GM12878 (cell line): Measurements from ENCODE around the gene FHL1. TPM values are rescaled to one million over a fixed set of nuclear protein-coding genes. Genes with fewer than 3 reads are reported as not detected.

ENCODE experiments used
- ATAC-seq: fragments of 200-7000 bp; cut with Tn5 transposase; 3 replicates; pipeline ENCODE4 v1.9.1; 2020; ENCODE audit warnings: mild to moderate bottlenecking, moderate library complexity
- BruUV-seq: library from RNA; stranded (reverse); fragments of 400-500 nt; replicated peaks from 2 replicates; lab custom pipeline; 2021; lab: Mats Ljungman, UMichigan
- CTCF ChIA-PET: fragments of 300-600 bp; sonication (Branson Sonifier 250); formaldehyde crosslinking; extraction: SDS; loops from one replicate; lab custom pipeline; 2021; ENCODE audit warnings: inconsistent platforms; lab: Yijun Ruan, JAX
- POLR2A ChIA-PET: fragments of 350-600 bp; formaldehyde crosslinking; extraction: SDS; loops from one replicate; lab custom pipeline; 2021; ENCODE audit warnings: inconsistent platforms; lab: Charles Lee
- RAD21 ChIA-PET: fragments of 300-600 bp; sonication (Branson Sonifier 250); formaldehyde crosslinking; loops from one replicate; lab custom pipeline; 2023; ENCODE audit warnings: antibody characterized with exemption; ENCODE audit not compliant: unreplicated experiment; lab: Charles Lee
- SMC1A ChIA-PET: fragments of 300-600 bp; sonication (Branson Sonifier 250); formaldehyde crosslinking; loops from one replicate; lab custom pipeline; 2023; ENCODE audit not compliant: unreplicated experiment, uncharacterized antibody; lab: Charles Lee
- DNase-seq: peaks from one replicate; pipeline ENCODE4 v3.0.0-alpha.2; 2011; ENCODE audit warnings: low read depth, low spot score
- FAIRE-seq: peaks from 3 replicates; lab custom pipeline; 2011; peaks lifted over from hg19 to GRCh38; lab: Jason Lieb, UNC
- H2AFZ ChIP-seq: 2 replicates; pipeline ENCODE4 v1.6.0; 2011; ENCODE audit warnings: low read depth, low read length, control low read depth; ENCODE audit not compliant: control insufficient read depth
- H3K27ac ChIP-seq: 2 replicates; pipeline ENCODE4 v1.5.1; 2011; ENCODE audit warnings: control low read depth; ENCODE audit not compliant: control insufficient read depth, insufficient read depth
- H3K27me3 ChIP-seq, 2 experiments: replicated peaks in 1 of 2; 2 replicates each; pipeline versions ENCODE4 v1.6.0 to v1.6.1; 2011; ENCODE audit warnings: low read length in 1 of 2; ENCODE audit not compliant: control insufficient read depth in 2 of 2, insufficient read depth in 2 of 2
- H3K36me3 ChIP-seq, 2 experiments: 2 replicates each; pipeline ENCODE4 v1.5.1; 2011; ENCODE audit warnings: low read length in 1 of 2; ENCODE audit not compliant: control insufficient read depth in 2 of 2, insufficient read depth in 2 of 2
- H3K4me1 ChIP-seq: 2 replicates; pipeline ENCODE4 v1.6.1; 2011; ENCODE audit warnings: mild to moderate bottlenecking, low read length, moderate library complexity, mixed read lengths; ENCODE audit not compliant: control insufficient read depth, insufficient read depth
- H3K4me2 ChIP-seq: 2 replicates; pipeline ENCODE4 v1.6.0; 2011; ENCODE audit warnings: control low read depth; ENCODE audit not compliant: control insufficient read depth, insufficient read depth
- H3K4me3 ChIP-seq: fragments of 200-600 bp; sonication (generic); 2 replicates; pipeline ENCODE4 v1.5.1; 2016
- H3K79me2 ChIP-seq: 2 replicates; pipeline ENCODE4 v1.6.0; 2011; ENCODE audit warnings: low read length; ENCODE audit not compliant: control insufficient read depth, insufficient read depth
- H3K9ac ChIP-seq: 2 replicates; pipeline ENCODE4 v1.8.0; 2011; ENCODE audit warnings: low read length, control low read depth, mixed read lengths; ENCODE audit not compliant: control insufficient read depth, insufficient read depth
- H3K9me3 ChIP-seq: replicated peaks from 3 replicates; pipeline ENCODE4 v1.5.1; 2011; ENCODE audit warnings: mild to moderate bottlenecking, low read length; ENCODE audit not compliant: control insufficient read depth, insufficient read depth
- H4K20me1 ChIP-seq: 2 replicates; pipeline ENCODE4 v1.6.0; 2011; ENCODE audit not compliant: control insufficient read depth, insufficient read depth
- SP1 ChIP-seq: IDR thresholded peaks from one replicate; pipeline ENCODE4 v1.6.1; 2011; ENCODE audit warnings: low read depth, low read length
- ZZZ3 ChIP-seq: IDR thresholded peaks from 2 replicates; pipeline ENCODE4 v1.6.1; 2011; ENCODE audit warnings: low read depth; ENCODE audit not compliant: control insufficient read depth, insufficient read length
- WGBS: methylation state at CpG from one replicate; pipeline ENCODE4 v1.1.6; 2016; ENCODE audit warnings: low lambda C conversion rate; ENCODE audit not compliant: insufficient replicate concordance, insufficient coverage; ENCODE audit errors: missing lambda C conversion rate; 5-methylcytosine and 5-hydroxymethylcytosine counted together
- in situ Hi-C: fragments of 300-500 bp; cut with MboI; formaldehyde crosslinking; loops from 9 replicates; pipeline ENCODE4 v1.14.3; 2018; ENCODE audit warnings: mixed read lengths
- intact Hi-C: fragments of 100-400 bp; cut with micrococcal nuclease; formaldehyde crosslinking; loops from one replicate; pipeline ENCODE4 v1.14.2; 2022; ENCODE audit not compliant: unreplicated experiment
- polyA plus RNA-seq, 11 experiments: library from polyadenylated mRNA; depleted of rRNA in 4 of 11; unstranded in 6 of 11; stranded (reverse) in 5 of 11; fragments of >200 nt; fragmentation: Nextera tagmentation in 4 of 11; fragmentation: Illumina TruSeq in 1 of 11; extraction: Ambion mirVana in 4 of 11; extraction: Trizol in 1 of 11; gene quantifications; 1 replicate in 1 of 11; 2 replicates in 10 of 11; pipeline versions ENCODE4 v1.2.1 to v1.2.3, GENCODE V29; 2011 to 2016; ENCODE audit warnings: inconsistent platforms in 2 of 11, missing spikeins in 2 of 11, low read depth in 1 of 11
- total RNA-seq, 4 experiments: library from RNA; depleted of rRNA in 3 of 4; stranded (reverse); fragments of >200 nt in 3 of 4; fragmentation: Illumina TruSeq in 1 of 4; extraction: Trizol in 1 of 4; gene quantifications; 2 replicates each; pipeline versions ENCODE4 v1.2.1 to v1.2.3, GENCODE V29; 2013 to 2021
- TF ChIP-seq, protein P1 (sequence below): IDR thresholded peaks from 2 replicates; pipeline ENCODE4 v1.6.1; 2012; ENCODE audit warnings: improper control_type of control experiment, low read depth, low read length; ENCODE audit not compliant: insufficient replicate concordance
- TF ChIP-seq, protein P2 (sequence below): fragments of 150-350 bp; IDR thresholded peaks from 2 replicates; pipeline ENCODE4 v1.6.1; 2016; ENCODE audit warnings: low read depth, low read length

FHL1 gene
- total and polyA plus RNA-seq, 10 of the 15 experiments (the other 5 are each of a cell fraction or from before 2014, with no cell fraction given) = 0.13 to 0.59 (median 0.34) TPM; not detected in 1

DNA sequence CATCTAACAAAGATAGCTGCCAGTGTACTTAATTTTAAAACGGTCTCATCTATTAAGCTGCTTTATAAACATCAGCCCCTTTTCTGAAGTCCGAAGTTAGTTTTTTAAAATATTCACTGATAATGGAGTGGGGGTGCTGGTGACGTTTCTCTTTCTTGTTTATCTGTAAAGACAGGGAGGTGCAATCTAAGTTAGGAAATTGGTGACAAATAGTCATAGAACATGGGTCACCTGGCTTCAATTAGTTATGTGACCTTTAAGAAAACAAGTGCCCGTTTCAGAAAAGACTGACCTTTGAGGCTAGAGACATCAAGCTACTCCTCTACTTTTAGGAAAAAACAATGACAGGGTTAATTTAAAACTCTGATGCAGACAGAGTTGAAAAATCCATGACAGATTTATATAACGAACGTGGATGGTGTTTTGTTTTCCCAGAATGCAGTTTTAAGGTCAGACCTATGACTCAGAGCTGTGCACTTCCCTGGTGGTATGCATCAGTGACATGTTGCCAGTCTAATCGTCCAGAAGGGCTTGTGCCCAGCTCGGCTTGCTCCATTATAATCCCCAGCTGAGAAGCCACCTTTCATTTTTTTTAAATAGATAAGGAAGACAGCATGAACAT is 38.2 kb downstream of the FHL1 start:
- Histone ChIP-seq H3K27me3 (peaks cover 0 to 2% of the 10 kb centered on the region in 2 experiments; a peak in 1 of 4 replicates), H3K9ac (no peak overlapping the region), H2AFZ (no peak overlapping the region), H3K27ac (no peak overlapping the region), H3K4me2 (no peak overlapping the region), H3K4me1 (no peaks in the 10 kb centered on the region), H3K4me3 (no peak overlapping the region), H3K36me3 (no peaks in the 10 kb centered on the region), H4K20me1 (no peaks in the 10 kb centered on the region), H3K79me2 (no peaks in the 10 kb centered on the region), H3K9me3 (no peaks in the 10 kb centered on the region)
- CTCF ChIA-PET = interaction anchor here (0.6 to 1.5 kb wide), 2 partner anchors 17 to 158 kb away, joined by 3 read pairs; no protein-coding TSS in a partner anchor
- FAIRE-seq = no peak
- no TSS peak for BruUV-seq
- intact Hi-C loops = no loop called here
- in situ Hi-C loops = no loop called here
- ATAC-seq = no peak
- DNase-seq = no peak
- TF ChIP-seq, protein P1, sequence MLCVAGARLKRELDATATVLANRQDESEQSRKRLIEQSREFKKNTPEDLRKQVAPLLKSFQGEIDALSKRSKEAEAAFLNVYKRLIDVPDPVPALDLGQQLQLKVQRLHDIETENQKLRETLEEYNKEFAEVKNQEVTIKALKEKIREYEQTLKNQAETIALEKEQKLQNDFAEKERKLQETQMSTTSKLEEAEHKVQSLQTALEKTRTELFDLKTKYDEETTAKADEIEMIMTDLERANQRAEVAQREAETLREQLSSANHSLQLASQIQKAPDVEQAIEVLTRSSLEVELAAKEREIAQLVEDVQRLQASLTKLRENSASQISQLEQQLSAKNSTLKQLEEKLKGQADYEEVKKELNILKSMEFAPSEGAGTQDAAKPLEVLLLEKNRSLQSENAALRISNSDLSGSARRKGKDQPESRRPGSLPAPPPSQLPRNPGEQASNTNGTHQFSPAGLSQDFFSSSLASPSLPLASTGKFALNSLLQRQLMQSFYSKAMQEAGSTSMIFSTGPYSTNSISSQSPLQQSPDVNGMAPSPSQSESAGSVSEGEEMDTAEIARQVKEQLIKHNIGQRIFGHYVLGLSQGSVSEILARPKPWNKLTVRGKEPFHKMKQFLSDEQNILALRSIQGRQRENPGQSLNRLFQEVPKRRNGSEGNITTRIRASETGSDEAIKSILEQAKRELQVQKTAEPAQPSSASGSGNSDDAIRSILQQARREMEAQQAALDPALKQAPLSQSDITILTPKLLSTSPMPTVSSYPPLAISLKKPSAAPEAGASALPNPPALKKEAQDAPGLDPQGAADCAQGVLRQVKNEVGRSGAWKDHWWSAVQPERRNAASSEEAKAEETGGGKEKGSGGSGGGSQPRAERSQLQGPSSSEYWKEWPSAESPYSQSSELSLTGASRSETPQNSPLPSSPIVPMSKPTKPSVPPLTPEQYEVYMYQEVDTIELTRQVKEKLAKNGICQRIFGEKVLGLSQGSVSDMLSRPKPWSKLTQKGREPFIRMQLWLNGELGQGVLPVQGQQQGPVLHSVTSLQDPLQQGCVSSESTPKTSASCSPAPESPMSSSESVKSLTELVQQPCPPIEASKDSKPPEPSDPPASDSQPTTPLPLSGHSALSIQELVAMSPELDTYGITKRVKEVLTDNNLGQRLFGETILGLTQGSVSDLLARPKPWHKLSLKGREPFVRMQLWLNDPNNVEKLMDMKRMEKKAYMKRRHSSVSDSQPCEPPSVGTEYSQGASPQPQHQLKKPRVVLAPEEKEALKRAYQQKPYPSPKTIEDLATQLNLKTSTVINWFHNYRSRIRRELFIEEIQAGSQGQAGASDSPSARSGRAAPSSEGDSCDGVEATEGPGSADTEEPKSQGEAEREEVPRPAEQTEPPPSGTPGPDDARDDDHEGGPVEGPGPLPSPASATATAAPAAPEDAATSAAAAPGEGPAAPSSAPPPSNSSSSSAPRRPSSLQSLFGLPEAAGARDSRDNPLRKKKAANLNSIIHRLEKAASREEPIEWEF = no peak
- TF ChIP-seq SP1 (no peak), ZZZ3 (no peak)
- TF ChIP-seq, protein P2, sequence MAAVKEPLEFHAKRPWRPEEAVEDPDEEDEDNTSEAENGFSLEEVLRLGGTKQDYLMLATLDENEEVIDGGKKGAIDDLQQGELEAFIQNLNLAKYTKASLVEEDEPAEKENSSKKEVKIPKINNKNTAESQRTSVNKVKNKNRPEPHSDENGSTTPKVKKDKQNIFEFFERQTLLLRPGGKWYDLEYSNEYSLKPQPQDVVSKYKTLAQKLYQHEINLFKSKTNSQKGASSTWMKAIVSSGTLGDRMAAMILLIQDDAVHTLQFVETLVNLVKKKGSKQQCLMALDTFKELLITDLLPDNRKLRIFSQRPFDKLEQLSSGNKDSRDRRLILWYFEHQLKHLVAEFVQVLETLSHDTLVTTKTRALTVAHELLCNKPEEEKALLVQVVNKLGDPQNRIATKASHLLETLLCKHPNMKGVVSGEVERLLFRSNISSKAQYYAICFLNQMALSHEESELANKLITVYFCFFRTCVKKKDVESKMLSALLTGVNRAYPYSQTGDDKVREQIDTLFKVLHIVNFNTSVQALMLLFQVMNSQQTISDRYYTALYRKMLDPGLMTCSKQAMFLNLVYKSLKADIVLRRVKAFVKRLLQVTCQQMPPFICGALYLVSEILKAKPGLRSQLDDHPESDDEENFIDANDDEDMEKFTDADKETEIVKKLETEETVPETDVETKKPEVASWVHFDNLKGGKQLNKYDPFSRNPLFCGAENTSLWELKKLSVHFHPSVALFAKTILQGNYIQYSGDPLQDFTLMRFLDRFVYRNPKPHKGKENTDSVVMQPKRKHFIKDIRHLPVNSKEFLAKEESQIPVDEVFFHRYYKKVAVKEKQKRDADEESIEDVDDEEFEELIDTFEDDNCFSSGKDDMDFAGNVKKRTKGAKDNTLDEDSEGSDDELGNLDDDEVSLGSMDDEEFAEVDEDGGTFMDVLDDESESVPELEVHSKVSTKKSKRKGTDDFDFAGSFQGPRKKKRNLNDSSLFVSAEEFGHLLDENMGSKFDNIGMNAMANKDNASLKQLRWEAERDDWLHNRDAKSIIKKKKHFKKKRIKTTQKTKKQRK = no peak
- 8% methylated on average over 8 of the region's 8 CpGs for WGBS
- RAD21 ChIA-PET = no interaction called here
- POLR2A ChIA-PET = no interaction called here
- SMC1A ChIA-PET = no interaction called here
